GM10266 (cell line): ENCODE results near the gene LPP.

Experiments used
- DNase-seq: peaks from one replicate; pipeline ENCODE4 v3.0.0; 2012; ENCODE audit errors: extremely low spot score
- TF ChIP-seq, protein P1 (sequence below): IDR thresholded peaks from 2 replicates; pipeline ENCODE4 v1.5.1; 2012; ENCODE audit warnings: mild to moderate bottlenecking, low read depth; ENCODE audit not compliant: control insufficient read depth, insufficient read depth; ENCODE audit errors: missing control alignments

LPP gene

DNA sequence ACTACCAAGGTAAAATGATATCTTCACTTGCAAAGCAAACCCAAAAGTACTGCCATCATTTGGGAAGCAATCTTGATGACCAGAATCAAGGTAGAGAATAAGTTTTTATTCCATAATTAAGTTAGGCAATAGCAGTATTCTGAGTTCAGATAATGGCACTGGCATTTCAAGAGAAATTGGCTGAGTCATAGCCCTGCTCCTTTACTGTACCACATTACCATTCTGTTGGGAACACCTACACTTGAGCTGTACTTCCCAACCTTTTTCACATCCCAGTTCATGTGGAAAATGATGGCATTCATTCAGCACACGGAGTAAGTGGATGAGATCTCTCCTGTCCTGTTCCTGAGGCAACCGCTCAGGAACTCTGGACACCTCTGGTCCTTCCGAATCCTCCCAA, 706.2 kb downstream of the LPP start:
- TF ChIP-seq, protein P1, sequence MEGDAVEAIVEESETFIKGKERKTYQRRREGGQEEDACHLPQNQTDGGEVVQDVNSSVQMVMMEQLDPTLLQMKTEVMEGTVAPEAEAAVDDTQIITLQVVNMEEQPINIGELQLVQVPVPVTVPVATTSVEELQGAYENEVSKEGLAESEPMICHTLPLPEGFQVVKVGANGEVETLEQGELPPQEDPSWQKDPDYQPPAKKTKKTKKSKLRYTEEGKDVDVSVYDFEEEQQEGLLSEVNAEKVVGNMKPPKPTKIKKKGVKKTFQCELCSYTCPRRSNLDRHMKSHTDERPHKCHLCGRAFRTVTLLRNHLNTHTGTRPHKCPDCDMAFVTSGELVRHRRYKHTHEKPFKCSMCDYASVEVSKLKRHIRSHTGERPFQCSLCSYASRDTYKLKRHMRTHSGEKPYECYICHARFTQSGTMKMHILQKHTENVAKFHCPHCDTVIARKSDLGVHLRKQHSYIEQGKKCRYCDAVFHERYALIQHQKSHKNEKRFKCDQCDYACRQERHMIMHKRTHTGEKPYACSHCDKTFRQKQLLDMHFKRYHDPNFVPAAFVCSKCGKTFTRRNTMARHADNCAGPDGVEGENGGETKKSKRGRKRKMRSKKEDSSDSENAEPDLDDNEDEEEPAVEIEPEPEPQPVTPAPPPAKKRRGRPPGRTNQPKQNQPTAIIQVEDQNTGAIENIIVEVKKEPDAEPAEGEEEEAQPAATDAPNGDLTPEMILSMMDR: no peak
- DNase-seq: no peak

DNA sequence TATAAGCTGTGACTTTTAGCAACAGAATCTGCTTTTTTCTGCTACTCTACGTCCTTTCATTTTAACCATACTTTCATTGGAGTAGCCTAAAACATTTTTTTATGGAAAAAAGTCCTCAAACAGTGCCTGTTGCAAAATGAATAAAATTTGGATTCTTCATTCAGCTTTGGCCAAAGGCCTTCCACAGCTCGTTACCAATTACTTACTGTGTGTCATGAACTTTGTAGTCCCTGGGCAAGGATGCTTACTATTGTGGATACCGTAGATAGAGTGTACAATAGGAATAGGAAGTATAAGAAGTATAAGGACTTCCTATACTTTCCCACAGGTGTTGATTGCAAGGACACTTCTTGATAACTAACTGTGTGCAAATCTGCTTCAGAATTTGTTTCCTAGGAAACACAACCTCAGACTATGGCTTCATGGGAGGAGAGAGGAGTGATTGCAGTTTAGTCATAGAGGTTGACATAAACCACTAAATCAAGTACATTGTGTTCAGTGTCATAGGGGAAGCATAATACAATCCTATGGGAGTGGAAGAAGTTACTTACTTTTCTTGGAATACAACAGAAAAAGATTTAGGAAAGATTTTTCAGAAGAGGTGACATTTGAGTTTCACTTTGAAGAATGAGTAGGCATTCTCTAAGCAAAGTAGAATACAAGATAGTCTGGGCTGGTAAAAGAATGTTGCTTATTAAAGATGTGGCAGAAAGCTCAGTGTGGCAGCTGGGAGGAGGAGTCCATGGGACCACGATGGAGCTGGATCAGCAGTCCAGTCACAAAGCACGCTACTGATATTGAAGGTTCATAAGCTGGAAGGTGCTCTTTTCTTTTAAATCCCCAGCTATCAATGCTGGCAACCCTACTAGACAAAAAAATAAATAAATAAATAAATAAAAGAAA, 708.1 kb downstream of the LPP start:
- no peak for DNase-seq
- TF ChIP-seq, protein P1: no peak

DNA sequence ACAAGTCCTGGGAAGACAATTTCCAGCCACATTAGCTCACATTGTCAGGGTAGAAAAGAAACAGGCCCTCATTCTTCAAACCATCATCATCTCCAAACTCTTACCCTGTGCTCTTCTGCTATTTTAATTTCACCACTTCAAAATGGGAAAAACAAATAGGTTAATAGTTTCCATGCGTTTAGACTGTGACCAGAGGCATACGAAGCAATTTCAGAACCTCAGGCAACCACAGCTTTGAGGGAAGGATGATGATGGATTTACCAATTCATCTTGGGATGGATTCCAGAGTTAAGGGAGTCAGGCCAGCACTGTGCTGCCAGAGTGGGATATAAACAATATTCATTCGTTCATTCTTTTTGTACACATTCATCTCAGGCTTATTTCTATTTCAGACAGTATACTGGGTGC, 710.0 kb downstream of the LPP start:
- DNase-seq: no peak
- TF ChIP-seq, protein P1: no peak

DNA sequence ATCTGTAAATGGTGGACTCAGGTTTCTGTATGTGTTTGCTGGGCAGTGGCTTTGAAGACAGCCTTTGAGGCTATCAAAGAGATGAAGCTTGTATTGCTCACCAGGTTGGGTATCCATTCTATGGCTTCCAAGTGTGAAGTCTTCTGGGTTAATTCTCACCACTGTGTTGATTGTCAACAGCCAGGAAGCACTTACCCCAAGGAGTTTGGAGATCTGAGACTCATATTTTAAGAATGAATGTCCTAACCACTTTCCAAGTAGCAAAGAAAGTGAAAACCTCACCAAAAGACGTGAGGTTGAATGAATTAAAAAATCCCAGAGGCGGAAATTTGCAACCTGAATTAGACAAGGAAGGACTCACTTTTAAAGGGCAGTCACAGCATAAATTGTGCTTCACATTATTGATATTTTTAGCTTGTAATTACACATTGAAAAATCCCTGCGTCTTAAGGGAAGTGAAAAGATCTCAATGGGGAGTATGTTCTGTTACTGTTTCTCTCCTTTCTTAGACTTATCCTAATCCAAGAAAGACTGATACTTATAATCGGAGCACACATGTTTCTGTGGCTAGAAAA, 713.8 kb downstream of the LPP start:
- no peak for DNase-seq
- TF ChIP-seq, protein P1: no peak

DNA sequence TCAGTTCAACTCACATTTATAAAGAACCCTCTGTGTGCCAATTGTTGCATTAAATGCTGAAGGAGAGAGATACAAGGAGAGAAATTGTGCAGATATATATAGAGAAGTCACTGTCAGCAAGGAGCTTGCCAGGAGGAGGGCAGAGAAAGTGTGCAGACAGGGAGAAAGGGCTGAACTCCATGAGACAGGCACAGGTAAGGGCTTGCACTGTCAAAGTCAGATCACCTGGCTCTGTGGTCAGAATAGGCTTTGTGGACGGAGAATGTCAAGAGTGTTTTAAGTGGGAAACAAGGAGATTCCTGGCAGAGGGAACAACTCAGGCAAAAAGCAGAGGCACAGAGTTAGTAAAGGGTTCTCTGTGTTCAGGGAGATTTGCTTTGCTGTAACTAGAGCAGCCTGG, 714.8 kb downstream of the LPP start:
- no peak for DNase-seq
- TF ChIP-seq, protein P1: no peak

DNA sequence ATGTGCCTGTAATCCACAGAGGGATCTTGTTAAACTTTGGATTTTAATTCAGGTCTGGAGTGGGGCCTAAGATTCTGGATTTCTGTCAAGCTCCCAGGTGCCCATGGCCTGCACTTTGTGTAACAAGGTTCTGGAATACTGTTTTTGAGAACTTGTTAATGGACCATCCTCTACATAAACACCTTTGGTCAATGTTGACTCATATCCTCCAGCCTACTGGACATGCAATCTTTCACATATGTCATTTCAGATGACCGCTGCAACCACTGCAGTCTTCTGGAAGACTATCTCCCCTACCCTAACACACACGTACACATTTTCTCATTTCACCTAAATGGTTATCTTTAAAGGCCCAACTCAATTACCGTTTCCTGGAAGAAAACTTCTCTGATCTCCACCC, 715.7 kb downstream of the LPP start:
- TF ChIP-seq, protein P1: no peak
- DNase-seq: no peak

DNA sequence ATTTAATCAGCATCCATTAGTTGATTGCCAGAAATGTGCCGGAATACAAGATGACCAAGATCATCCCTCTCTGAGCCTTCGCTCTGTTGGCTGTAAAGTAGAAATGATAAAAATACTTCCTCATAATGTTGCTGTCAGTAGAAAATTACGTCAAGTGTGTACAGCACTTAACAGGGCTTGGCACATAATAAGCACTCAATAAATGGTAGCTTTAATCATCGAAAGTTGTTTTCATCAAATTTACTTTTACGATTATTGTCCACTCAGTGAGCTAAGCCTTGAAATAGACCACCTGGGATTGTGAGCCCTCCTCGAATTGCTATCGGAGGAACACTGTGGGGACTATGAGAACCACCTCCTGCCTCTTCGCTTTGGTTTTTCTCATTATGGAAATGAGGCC, 716.5 kb downstream of the LPP start:
- DNase-seq: no peak
- TF ChIP-seq, protein P1: no peak
